Endothelial cell of umbilical vein (primary cell): ENCODE results near the gene TRAPPC12. TPM values are rescaled to one million over a fixed set of nuclear protein-coding genes. Genes with fewer than 3 reads are reported as not detected.

Experiments
- BruUV-seq: library from RNA; stranded (reverse); fragments of 400-500 nt; replicated peaks from 2 replicates; lab custom pipeline; 2021; lab: Mats Ljungman, UMichigan
- CTCF ChIA-PET: fragments of 300-600, 350-600 bp; sonication (Branson Sonifier 250); formaldehyde crosslinking; loops from one replicate; lab custom pipeline; 2021; ENCODE audit warnings: antibody characterized with exemption, inconsistent platforms; lab: Charles Lee
- POLR2A ChIA-PET: fragments of 300-600, 350-600 bp; sonication (Branson Sonifier 250); formaldehyde crosslinking; loops from one replicate; lab custom pipeline; 2021; ENCODE audit warnings: antibody characterized with exemption, inconsistent platforms; lab: Charles Lee
- DNase-seq: peaks from one replicate; pipeline ENCODE4 v3.0.0-alpha.2; 2011; ENCODE audit warnings: low read depth, low spot score
- FAIRE-seq: peaks from 2 replicates; lab custom pipeline; 2011; peaks lifted over from hg19 to GRCh38; lab: Jason Lieb, UNC
- H2AFZ ChIP-seq: 2 replicates; pipeline ENCODE4 v1.6.0; 2012; ENCODE audit warnings: low read depth, low read length, control low read depth, inconsistent platforms
- H3K27ac ChIP-seq: 2 replicates; pipeline ENCODE4 v1.5.1; 2011; ENCODE audit warnings: low read depth, mild to moderate bottlenecking, control low read depth, low read length, moderate library complexity; ENCODE audit not compliant: insufficient read depth
- H3K27me3 ChIP-seq, 2 experiments: 2 replicates each; pipeline versions ENCODE4 v1.6.0 to v1.6.1; 2011; ENCODE audit warnings: low read length in 2 of 2, mixed read lengths in 1 of 2; ENCODE audit not compliant: control insufficient read depth in 2 of 2, insufficient read depth in 2 of 2
- H3K36me3 ChIP-seq, 2 experiments: 2 replicates in 1 of 2; 3 replicates in 1 of 2; pipeline ENCODE4 v1.5.1; 2011; ENCODE audit warnings: low read length in 2 of 2, mild to moderate bottlenecking in 1 of 2, moderate library complexity in 1 of 2; ENCODE audit not compliant: control insufficient read depth in 2 of 2, insufficient read depth in 2 of 2; ENCODE audit errors: extremely low read depth in 1 of 2
- H3K4me1 ChIP-seq: 3 replicates; pipeline ENCODE4 v1.5.1; 2011; ENCODE audit warnings: mild to moderate bottlenecking, low read length; ENCODE audit not compliant: control insufficient read depth, insufficient read depth; ENCODE audit errors: extremely low read depth
- H3K4me2 ChIP-seq: 2 replicates; pipeline ENCODE4 v1.6.1; 2011; ENCODE audit warnings: low read length, control low read depth, mixed read lengths; ENCODE audit not compliant: insufficient read depth
- H3K4me3 ChIP-seq, 3 experiments: fragments of 200-600 bp in 1 of 3; sonication (generic), shearing (Covaris generic) in 1 of 3; replicated peaks in 1 of 3; 2 replicates each; pipeline ENCODE4 v1.5.1; 2011 to 2016; ENCODE audit warnings: control low read depth in 3 of 3, low read length in 3 of 3, mild to moderate bottlenecking in 2 of 3, inconsistent platforms in 1 of 3, low read depth in 1 of 3, moderate library complexity in 1 of 3; ENCODE audit not compliant: insufficient read depth in 1 of 3
- H3K79me2 ChIP-seq: 2 replicates; pipeline ENCODE4 v1.6.0; 2012; ENCODE audit warnings: low read length, inconsistent platforms; ENCODE audit not compliant: control insufficient read depth, insufficient read depth
- H3K9ac ChIP-seq: replicated peaks from 2 replicates; pipeline ENCODE3; 2011; ENCODE audit warnings: low read length, control low read depth; ENCODE audit not compliant: insufficient read depth; ENCODE audit errors: extremely low read depth
- H3K9me1 ChIP-seq: replicated peaks from 3 replicates; pipeline ENCODE4 v1.6.0; 2011; ENCODE audit warnings: mild to moderate bottlenecking, low read length; ENCODE audit not compliant: control insufficient read depth, insufficient read depth; ENCODE audit errors: extremely low read depth
- H3K9me3 ChIP-seq: replicated peaks from 2 replicates; pipeline ENCODE4 v1.5.1; 2012; ENCODE audit warnings: low read length, inconsistent platforms; ENCODE audit not compliant: control insufficient read depth, insufficient read depth
- H4K20me1 ChIP-seq: replicated peaks from 2 replicates; pipeline ENCODE3; 2011; ENCODE audit warnings: mild to moderate bottlenecking, low read length; ENCODE audit not compliant: control insufficient read depth, insufficient read depth; ENCODE audit errors: extremely low read depth
- CTCF ChIP-seq, 2 donors: IDR thresholded peaks; 1 replicate in 1 of 2; 2 replicates in 1 of 2; pipeline ENCODE4 v1.5.1; 2011; ENCODE audit warnings: low read length in 2 of 2, mild to moderate bottlenecking in 2 of 2, moderate library complexity in 2 of 2, control low read depth in 1 of 2, inconsistent platforms in 1 of 2, low read depth in 1 of 2; ENCODE audit not compliant: insufficient read depth in 1 of 2; ENCODE audit errors: extremely low read depth in 1 of 2
- EZH2 ChIP-seq: IDR thresholded peaks from 2 replicates; pipeline ENCODE4 v1.6.1; 2012; ENCODE audit warnings: borderline replicate concordance, low read depth, mild to moderate bottlenecking, moderate library complexity, low read length, inconsistent platforms; ENCODE audit not compliant: severe bottlenecking
- FOS ChIP-seq: IDR thresholded peaks from 2 replicates; pipeline ENCODE4 v1.6.1; 2011; ENCODE audit warnings: mild to moderate bottlenecking, low read length, moderate library complexity, borderline replicate concordance; ENCODE audit not compliant: insufficient read depth
- MAX ChIP-seq: IDR thresholded peaks from 2 replicates; pipeline ENCODE4 v1.6.1; 2011; ENCODE audit not compliant: insufficient read depth, insufficient read length
- POLR2A ChIP-seq: IDR thresholded peaks from 2 replicates; pipeline ENCODE4 v1.6.1; 2012; ENCODE audit warnings: low read depth, mild to moderate bottlenecking, control low read depth, low read length
- POLR2AphosphoS5 ChIP-seq: IDR thresholded peaks from 2 replicates; pipeline ENCODE4 v1.6.1; 2012; ENCODE audit warnings: low read depth, mild to moderate bottlenecking, control low read depth, low read length, moderate library complexity; ENCODE audit not compliant: insufficient read depth
- dilution Hi-C: fragments of 300-500 bp; cut with MboI; formaldehyde crosslinking; loops from one replicate; pipeline ENCODE4 v1.15.0; 2019; ENCODE audit warnings: low sequenced_read_pairs; ENCODE audit not compliant: extremely low pct_ligation_motif_present
- intact Hi-C: fragments of 100-400 bp; cut with micrococcal nuclease; formaldehyde crosslinking; loops from one replicate; pipeline ENCODE4 v1.10.0; 2022
- polyA plus RNA-seq, 4 experiments: library from polyadenylated mRNA; depleted of rRNA in 3 of 4; stranded (reverse) in 3 of 4; unstranded in 1 of 4; fragments of >200 nt; gene quantifications; 2 replicates each; pipeline versions ENCODE4 v1.2.1 to v1.2.3, GENCODE V29; 2011 to 2012; ENCODE audit warnings: missing spikeins in 1 of 4
- total RNA-seq: library from RNA; stranded (reverse); gene quantifications from 2 replicates; pipeline ENCODE4 v1.2.3, GENCODE V29; 2021

The TRAPPC12 gene
- total and polyA plus RNA-seq, 2 donors (not counting 3 experiments of a cell fraction or from before 2014, with no cell fraction given), result 47.5 to 81.5 TPM

- no TSS peak for BruUV-seq
- TF ChIP-seq EZH2, result no peak
- TF ChIP-seq POLR2AphosphoS5, result no peak
- TF ChIP-seq FOS, result no peak
- no peak for TF ChIP-seq CTCF (IDR thresholded peaks at IDR 0.05; ENCODE audit: extremely low read depth in 1 of 2, insufficient read depth in 1 of 2, low read depth in 1 of 2, low read length in 2 of 2)
- no peak for TF ChIP-seq MAX
- no peak for TF ChIP-seq POLR2A
- DNase-seq, result no peak
- no peak for FAIRE-seq
- Histone ChIP-seq H3K27me3 (no peaks in the 10 kb centered on the region), H3K9me1 (no peaks in the 10 kb centered on the region), H4K20me1 (no peaks in the 10 kb centered on the region), H3K27ac (no peak overlapping the region), H3K4me2 (no peak overlapping the region), H3K79me2 (no peaks in the 10 kb centered on the region), H3K9ac (no peak overlapping the region), H2AFZ (no peak overlapping the region), H3K36me3 (peaks cover 0 to 2% of the 10 kb centered on the region in 2 experiments), H3K9me3 (no peaks in the 10 kb centered on the region), H3K4me1 (no peaks in the 10 kb centered on the region), H3K4me3 (no peak overlapping the region)
- POLR2A ChIA-PET, result no interaction called here
- CTCF ChIA-PET, result interaction anchor here (1.1 to 3.0 kb wide), 2 partner anchors 10 to 48 kb away, joined by 4 to 28 read pairs; no protein-coding TSS in a partner anchor
- dilution Hi-C loops (no loop called here), intact Hi-C loops (no loop called here)
These were observed 34.2 kb downstream of the TRAPPC12 start for GRCh38 chr2:3413697-3414096.
